ENCODE measurements around the gene TLE6.

GRCh38 chr19:2967972-2968371 is 9.4 kb upstream of the TLE6 start:
- TF ChIP-seq POLR2A (IDR thresholded peaks at IDR 0.05; ENCODE audit: low read depth, low read length) (no peak), POLR2AphosphoS5 (IDR thresholded peaks at IDR 0.05; ENCODE audit: low read depth, low read length) (no peak), TAF1 (IDR thresholded peaks at IDR 0.05; ENCODE audit: borderline replicate concordance, low read depth, low read length) (no peak)
